Spleen (tissue), 11 donors: ENCODE measurements around the gene IGF2. TPM values are rescaled to one million over a fixed set of nuclear protein-coding genes. Genes with fewer than 3 reads are reported as not detected.

Experiments used
- DNase-seq: peaks from one replicate; pipeline ENCODE4 v3.0.0-alpha.2; 2020
- H3K27ac ChIP-seq, 8 donors: fragments of 200-600 bp; sonication (generic) in 7 of 8; 1 replicate in 4 of 8; 2 replicates in 4 of 8; pipeline versions ENCODE4 v1.5.0 to v1.8.0; 2016 to 2021; ENCODE audit warnings: inconsistent platforms in 4 of 8, mild to moderate bottlenecking in 4 of 8, moderate library complexity in 1 of 8
- H3K27me3 ChIP-seq, 7 donors: fragments of 200-600 bp; sonication (generic) in 6 of 7; replicated peaks in 1 of 7; 1 replicate in 4 of 7; 2 replicates in 3 of 7; pipeline versions ENCODE4 v1.5.0 to v1.8.0; 2016 to 2021; ENCODE audit warnings: inconsistent platforms in 3 of 7, mild to moderate bottlenecking in 1 of 7
- H3K36me3 ChIP-seq, 6 donors: fragments of 200-600 bp; sonication (generic) in 5 of 6; 1 replicate in 4 of 6; 2 replicates in 2 of 6; pipeline versions ENCODE4 v1.5.0 to v1.8.0; 2016 to 2021; ENCODE audit warnings: inconsistent platforms in 2 of 6
- H3K4me1 ChIP-seq, 6 donors: fragments of 200-600 bp; sonication (generic) in 5 of 6; 1 replicate in 3 of 6; 2 replicates in 3 of 6; pipeline versions ENCODE4 v1.5.0 to v1.8.0; 2016 to 2021; ENCODE audit warnings: inconsistent platforms in 3 of 6
- H3K4me3 ChIP-seq, 8 donors: fragments of 200-600 bp; sonication (generic) in 7 of 8; 1 replicate in 4 of 8; 2 replicates in 4 of 8; pipeline versions ENCODE4 v1.5.0 to v1.8.0; 2016 to 2021; ENCODE audit warnings: inconsistent platforms in 4 of 8, mild to moderate bottlenecking in 4 of 8, moderate library complexity in 2 of 8
- H3K9me3 ChIP-seq, 8 donors: fragments of 200-600 bp; sonication (generic) in 7 of 8; 1 replicate in 4 of 8; 2 replicates in 4 of 8; pipeline versions ENCODE4 v1.5.0 to v1.8.0; 2016 to 2021; ENCODE audit warnings: inconsistent platforms in 4 of 8
- POLR2A ChIP-seq, 3 donors: fragments of 450-650 bp; IDR thresholded peaks; one replicate each; pipeline ENCODE4 v1.5.1; 2017; ENCODE audit warnings: antibody characterized with exemption in 3 of 3, mild to moderate bottlenecking in 1 of 3
- POLR2AphosphoS5 ChIP-seq, 3 donors: sonication (generic); formaldehyde crosslinking; IDR thresholded peaks; one replicate each; pipeline ENCODE4 v1.5.1; 2017; ENCODE audit warnings: antibody characterized with exemption in 3 of 3
- WGBS, 5 donors: extraction: QIAGEN DNeasy Blood & Tissue Kit in 3 of 5; methylation state at CpG; one replicate each; pipeline versions ENCODE4 v1.1.5 to v1.1.7; 2013 to 2018; 5-methylcytosine and 5-hydroxymethylcytosine counted together
- intact Hi-C: fragments of 100-400 bp; cut with DNase I; formaldehyde crosslinking; loops from one replicate; pipeline ENCODE4 v1.15.0; 2023; ENCODE audit warnings: low total_unique reads
- polyA plus RNA-seq, 3 donors: library from polyadenylated mRNA; stranded (reverse); fragments of 200-250 nt; gene quantifications; one replicate each; pipeline ENCODE4 v1.2.1, GENCODE V29; 2013
- total RNA-seq, 7 donors: library from RNA; depleted of rRNA in 3 of 7; stranded (reverse); fragments of >200 nt in 3 of 7; fragmentation: NEBNext Ultra II Directional in 4 of 7; extraction: Animal tissue kit (Norgen Biotek cat#: 25700) in 4 of 7; gene quantifications; one replicate each; pipeline versions ENCODE4 v1.1.0 to v1.2.1, GENCODE V29; 2016 to 2021
- TF ChIP-seq, protein P1 (sequence below), 11 experiments: fragments of 200-600 bp in 7 of 11; fragments of 450-650 bp in 4 of 11; sonication (generic) in 4 of 11; IDR thresholded peaks in 8 of 11; conservative IDR thresholded peaks in 3 of 11; 1 replicate in 7 of 11; 2 replicates in 4 of 11; pipeline versions ENCODE4 v1.4.0 to v1.8.0; 2016 to 2021; ENCODE audit warnings: antibody characterized with exemption in 11 of 11, inconsistent platforms in 4 of 11, mild to moderate bottlenecking in 1 of 11
- donor health status: healthy with polysubstance abuse.
- donor health status: DM: no; HTN: no; CAD: no; lungs with moderate emphysema.
- donor health status: DM: no; HTN: no; CAD: no.
- donor health status: Bipolar disorder and iron deficiency.
- donor health status: healthy.
- donor health status: DM: no; HTN: no; CAD: no.
- donor health status: DM: yes; HTN: yes; CAD: no.

The IGF2 gene
- total and polyA plus RNA-seq, 10 donors = 0.74 to 66.6 (median 13.7) TPM

DNA sequence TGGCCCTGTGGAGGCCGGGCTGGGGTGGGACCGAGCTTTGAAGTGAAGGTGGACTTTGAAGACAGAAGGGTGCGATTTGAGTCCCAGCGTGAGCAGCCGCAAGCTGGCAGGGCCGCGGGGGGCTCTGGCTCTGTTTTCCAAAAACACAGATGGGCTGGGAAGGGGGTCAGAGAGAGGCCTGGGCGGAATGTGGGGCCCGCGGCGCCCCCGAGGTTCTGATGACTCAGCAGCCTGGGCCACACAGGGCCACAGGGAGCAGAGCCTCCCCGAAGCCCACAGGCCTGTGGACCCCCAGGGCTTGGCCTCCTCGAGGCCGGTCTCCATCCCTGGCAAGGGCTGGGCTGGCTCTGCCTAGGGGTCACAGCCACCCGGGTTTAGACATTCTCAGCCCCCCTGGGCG is 15.7 kb upstream of the IGF2 start:
- Histone ChIP-seq H3K4me3 (no peak overlapping the region), H3K27me3 (peaks cover 0 to 62% (median 12%) of the 10 kb centered on the region in 7 donors), H3K36me3 (no peaks in the 10 kb centered on the region), H3K4me1 (peaks cover 7 to 13% (median 9%) of the 10 kb centered on the region in 6 donors), H3K27ac (no peak overlapping the region), H3K9me3 (no peaks in the 10 kb centered on the region)
- intact Hi-C loops = loop anchor here (5.0 to 10.0 kb wide), 3 partner anchors 318 to 500 kb away; partner anchors contain the start of genes KRTAP5-6 and TNNI2
- DNase-seq = no peak
- WGBS, 5 donors = 81 to 92% (median 84%) methylated on average over 13 to 17 of the region's 17 CpGs
- TF ChIP-seq, protein P1, sequence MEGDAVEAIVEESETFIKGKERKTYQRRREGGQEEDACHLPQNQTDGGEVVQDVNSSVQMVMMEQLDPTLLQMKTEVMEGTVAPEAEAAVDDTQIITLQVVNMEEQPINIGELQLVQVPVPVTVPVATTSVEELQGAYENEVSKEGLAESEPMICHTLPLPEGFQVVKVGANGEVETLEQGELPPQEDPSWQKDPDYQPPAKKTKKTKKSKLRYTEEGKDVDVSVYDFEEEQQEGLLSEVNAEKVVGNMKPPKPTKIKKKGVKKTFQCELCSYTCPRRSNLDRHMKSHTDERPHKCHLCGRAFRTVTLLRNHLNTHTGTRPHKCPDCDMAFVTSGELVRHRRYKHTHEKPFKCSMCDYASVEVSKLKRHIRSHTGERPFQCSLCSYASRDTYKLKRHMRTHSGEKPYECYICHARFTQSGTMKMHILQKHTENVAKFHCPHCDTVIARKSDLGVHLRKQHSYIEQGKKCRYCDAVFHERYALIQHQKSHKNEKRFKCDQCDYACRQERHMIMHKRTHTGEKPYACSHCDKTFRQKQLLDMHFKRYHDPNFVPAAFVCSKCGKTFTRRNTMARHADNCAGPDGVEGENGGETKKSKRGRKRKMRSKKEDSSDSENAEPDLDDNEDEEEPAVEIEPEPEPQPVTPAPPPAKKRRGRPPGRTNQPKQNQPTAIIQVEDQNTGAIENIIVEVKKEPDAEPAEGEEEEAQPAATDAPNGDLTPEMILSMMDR (IDR thresholded peaks at IDR 0.05 in 8 of 11, conservative IDR thresholded peaks at IDR 0.05 in 3 of 11) = no peak
- TF ChIP-seq POLR2AphosphoS5 (IDR thresholded peaks at IDR 0.05) = no peak
- TF ChIP-seq POLR2A (IDR thresholded peaks at IDR 0.05) = no peak

DNA sequence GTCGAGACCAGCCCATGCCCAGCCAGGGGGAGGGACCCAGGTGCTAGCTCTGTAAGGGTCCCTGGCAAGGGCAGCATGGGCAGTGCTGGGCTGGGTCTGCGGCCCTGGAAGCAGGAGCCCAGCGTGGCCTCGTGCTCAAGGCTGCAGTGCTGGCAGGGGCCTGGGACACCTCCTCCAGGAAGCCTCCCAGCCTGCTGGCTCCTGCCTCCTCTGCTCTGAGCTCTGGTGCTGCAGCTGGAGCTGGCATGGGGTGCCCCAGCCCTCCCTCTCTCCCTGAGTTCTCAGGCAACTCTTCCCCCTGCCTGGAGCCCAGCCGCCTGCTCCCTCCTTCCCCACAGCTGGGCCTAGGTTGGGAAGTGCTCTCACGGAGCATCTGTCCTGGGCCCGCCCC is 15.0 kb upstream of the IGF2 start:
- H3K36me3 ChIP-seq = no peaks in the 10 kb centered on the region
- 72 to 89% (median 79%) methylated on average over 7 of the region's 7 CpGs for WGBS, 5 donors
- H3K4me3 ChIP-seq = no peak overlapping the region
- peaks cover 0 to 65% (median 13%) of the 10 kb centered on the region in 7 donors for H3K27me3 ChIP-seq
- no peak overlapping the region for H3K27ac ChIP-seq
- peaks cover 7 to 13% (median 9%) of the 10 kb centered on the region in 6 donors for H3K4me1 ChIP-seq
- intact Hi-C loops = loop anchor here (5.0 to 10.0 kb wide), 3 partner anchors 317 to 499 kb away; partner anchors contain the start of genes KRTAP5-6 and TNNI2
- TF ChIP-seq POLR2AphosphoS5 (IDR thresholded peaks at IDR 0.05) = no peak
- no peak for TF ChIP-seq POLR2A (IDR thresholded peaks at IDR 0.05)
- DNase-seq = no peak
- no peaks in the 10 kb centered on the region for H3K9me3 ChIP-seq

DNA sequence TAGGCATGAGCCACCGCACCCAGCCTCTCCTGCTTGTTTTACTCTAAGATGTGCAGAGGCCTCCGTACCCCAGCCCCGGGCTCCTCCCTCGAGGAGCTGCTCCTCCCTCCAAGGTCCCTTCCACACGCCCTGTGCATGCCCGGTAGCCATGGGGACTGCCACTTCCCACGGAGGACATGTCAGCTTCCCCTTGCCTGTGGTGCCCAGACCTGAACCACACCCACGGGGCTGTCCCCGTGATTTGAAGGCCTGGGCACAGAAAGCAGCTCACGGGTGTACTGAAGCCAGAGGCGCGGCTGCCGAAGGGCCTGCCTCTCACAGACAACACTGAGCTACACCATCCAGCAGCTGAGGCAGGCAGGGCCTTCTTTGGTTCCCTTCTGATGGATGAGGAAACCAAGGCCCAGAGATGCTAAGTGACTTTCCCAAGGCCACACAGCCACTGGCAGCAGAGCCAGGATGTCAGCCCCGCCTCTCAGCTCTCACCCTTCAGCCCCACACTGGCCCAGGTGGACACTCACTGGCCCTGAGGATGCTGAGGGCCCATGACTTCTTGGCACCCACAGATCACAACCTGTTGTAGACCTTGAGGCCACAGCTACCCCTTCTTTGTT is 14.5 kb upstream of the IGF2 start:
- H3K9me3 ChIP-seq = no peaks in the 10 kb centered on the region
- no peaks in the 10 kb centered on the region for H3K36me3 ChIP-seq
- no peak for DNase-seq
- 43 to 63% (median 56%) methylated on average over 14 of the region's 14 CpGs for WGBS, 5 donors
- intact Hi-C loops = loop anchor here (5.0 to 10.0 kb wide), 3 partner anchors 316 to 499 kb away; partner anchors contain the start of genes KRTAP5-6 and TNNI2
- H3K4me1 ChIP-seq = peaks cover 7 to 13% (median 9%) of the 10 kb centered on the region in 6 donors
- H3K27ac ChIP-seq = no peak overlapping the region
- TF ChIP-seq, protein P1 (IDR thresholded peaks at IDR 0.05 in 8 of 11, conservative IDR thresholded peaks at IDR 0.05 in 3 of 11) = no peak
- TF ChIP-seq POLR2AphosphoS5 (IDR thresholded peaks at IDR 0.05) = peak in 1 of 3 donors; percentile 32
- H3K4me3 ChIP-seq = no peak overlapping the region
- peaks cover 0 to 70% (median 16%) of the 10 kb centered on the region in 7 donors for H3K27me3 ChIP-seq

DNA sequence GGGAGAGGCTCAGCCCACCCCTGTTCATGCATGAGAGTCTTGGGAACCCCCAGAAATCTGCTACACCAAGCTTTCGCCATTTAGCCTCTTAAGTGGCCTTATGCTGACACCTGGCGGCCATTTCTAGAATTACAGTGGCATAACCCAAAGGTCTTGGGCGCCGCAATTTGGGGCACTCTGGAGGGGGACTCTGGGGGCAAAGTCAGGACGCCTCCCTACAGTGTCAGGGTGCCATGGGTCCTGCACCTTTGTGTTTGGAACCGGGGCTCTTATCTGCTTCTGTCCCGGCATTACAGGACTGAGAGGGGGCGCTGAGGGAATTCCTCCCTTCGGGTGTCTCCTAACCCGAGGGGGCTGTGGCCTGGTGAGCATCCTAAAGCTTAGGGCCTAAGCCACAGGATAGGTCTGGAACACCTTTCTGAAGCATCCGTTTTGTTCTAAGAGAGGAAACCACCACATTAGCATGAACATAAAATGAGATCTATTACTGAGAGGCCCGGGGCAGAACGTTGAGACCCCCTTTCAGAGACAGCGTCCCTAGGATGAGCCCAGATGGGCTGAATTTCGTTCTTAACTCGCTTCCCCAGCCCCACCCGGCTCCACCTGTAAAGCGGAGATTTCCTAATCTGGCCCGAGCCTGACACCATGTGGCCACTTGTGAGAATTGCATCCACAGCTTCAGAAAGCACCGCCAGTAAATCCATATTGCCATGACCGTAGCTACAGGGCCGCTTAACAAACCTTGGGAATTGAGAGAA is 12.5 kb upstream of the IGF2 start:
- peaks cover 0 to 72% (median 30%) of the 10 kb centered on the region in 7 donors for H3K27me3 ChIP-seq
- intact Hi-C loops = loop anchor here (5.0 to 10.0 kb wide), 3 partner anchors 314 to 497 kb away; partner anchors contain the start of genes KRTAP5-6 and TNNI2
- no peaks in the 10 kb centered on the region for H3K36me3 ChIP-seq
- peak overlapping the region in 3 of 8 donors; percentile 8 to 41 (median 40) for H3K27ac ChIP-seq
- peak overlapping the region in 1 of 8 donors; percentile 40 for H3K4me3 ChIP-seq
- H3K9me3 ChIP-seq = no peaks in the 10 kb centered on the region
- DNase-seq = peak; percentile 88
- H3K4me1 ChIP-seq = peaks cover 7 to 13% (median 9%) of the 10 kb centered on the region in 6 donors
- no peak for TF ChIP-seq POLR2AphosphoS5 (IDR thresholded peaks at IDR 0.05)
- TF ChIP-seq POLR2A (IDR thresholded peaks at IDR 0.05) = no peak
- TF ChIP-seq, protein P1 (IDR thresholded peaks at IDR 0.05 in 8 of 11, conservative IDR thresholded peaks at IDR 0.05 in 3 of 11) = peak; percentile 62 to 92 (median 85)
- WGBS, 5 donors = 1 to 5% (median 3%) methylated on average over 22 of the region's 22 CpGs
